RWPE2 (cell line): ENCODE data around the gene HOXC10.

Experiments
- ATAC-seq: fragments of 200-7000 bp; cut with Tn5 transposase; 3 replicates; pipeline ENCODE4 v1.9.1; 2021; ENCODE audit warnings: low read depth
- DNase-seq: peaks from one replicate; pipeline ENCODE4 v3.0.0-alpha.2; 2020; ENCODE audit warnings: low spot score
- H3K27ac ChIP-seq: fragments of 450-650 bp; 2 replicates; pipeline ENCODE4 v1.5.1; 2017; ENCODE audit warnings: mild to moderate bottlenecking; ENCODE audit not compliant: poor library complexity, severe bottlenecking
- H3K27me3 ChIP-seq: fragments of 250-450 bp; sonication (Bioruptor Pico); 2 replicates; pipeline ENCODE4 v1.5.1; 2021; ENCODE audit warnings: mild to moderate bottlenecking, moderate library complexity; ENCODE audit not compliant: insufficient read depth, poor library complexity, severe bottlenecking
- H3K36me3 ChIP-seq: fragments of 250-450 bp; sonication (Bioruptor Pico); 2 replicates; pipeline ENCODE4 v1.5.1; 2020; ENCODE audit warnings: low read depth, mild to moderate bottlenecking, moderate library complexity
- H3K4me1 ChIP-seq: fragments of 250-450 bp; sonication (Bioruptor Pico); 2 replicates; pipeline ENCODE4 v1.5.1; 2021; ENCODE audit warnings: mild to moderate bottlenecking, moderate library complexity; ENCODE audit not compliant: insufficient read depth, poor library complexity, severe bottlenecking
- H3K4me3 ChIP-seq: fragments of 250-450 bp; sonication (Bioruptor Pico); 2 replicates; pipeline ENCODE4 v1.5.1; 2021; ENCODE audit warnings: mild to moderate bottlenecking, moderate library complexity; ENCODE audit not compliant: severe bottlenecking
- H3K9me3 ChIP-seq: fragments of 250-450 bp; sonication (Bioruptor Pico); 2 replicates; pipeline ENCODE4 v1.5.1; 2021; ENCODE audit warnings: mild to moderate bottlenecking, moderate library complexity; ENCODE audit not compliant: severe bottlenecking
- TF ChIP-seq, protein P1 (sequence below): fragments of 450-650 bp; IDR thresholded peaks from one replicate; pipeline ENCODE4 v1.5.1; 2017; ENCODE audit warnings: mild to moderate bottlenecking, moderate library complexity; ENCODE audit not compliant: poor library complexity, severe bottlenecking

HOXC10 gene

DNA sequence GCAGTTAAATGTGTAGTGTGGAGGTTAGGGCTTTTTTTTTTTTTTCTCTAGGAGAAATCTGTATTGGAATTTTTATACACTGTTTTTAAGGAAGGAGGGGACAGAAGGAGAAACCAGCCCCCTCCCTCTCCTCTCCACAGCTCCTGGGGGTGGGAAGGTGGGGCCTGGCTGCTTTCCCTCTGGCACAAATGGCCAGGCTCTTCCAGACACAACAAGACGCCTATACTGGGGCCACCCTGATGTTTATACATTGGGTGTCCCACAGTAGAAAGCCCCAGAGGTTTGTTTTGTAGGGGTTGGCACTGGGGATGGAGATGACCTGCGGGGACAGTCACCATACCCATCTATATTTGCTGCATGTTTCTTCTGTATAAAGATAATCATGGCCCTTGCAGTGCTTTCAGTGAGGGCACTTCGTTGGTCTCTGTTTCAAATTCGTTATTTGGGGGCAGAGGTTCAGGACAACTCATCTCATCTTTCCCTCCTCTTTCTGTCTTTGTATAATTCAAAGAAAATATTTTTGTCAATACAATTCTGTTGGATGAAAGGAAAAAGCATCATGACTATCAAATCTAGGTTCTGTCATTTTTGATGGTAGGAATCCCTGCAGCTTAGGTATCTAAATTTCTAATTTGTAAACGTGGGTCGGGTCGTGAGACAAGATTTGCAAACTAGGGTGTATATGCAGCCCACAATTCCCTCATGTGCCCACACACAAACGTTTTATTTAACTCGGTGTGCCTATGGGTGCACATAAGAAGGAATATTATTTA lies 7.9 kb upstream of the HOXC10 start:
- DNase-seq (no peak), ATAC-seq (no peak)
- H3K4me1 ChIP-seq = peaks cover 6% of the 10 kb centered on the region
- TF ChIP-seq, protein P1, sequence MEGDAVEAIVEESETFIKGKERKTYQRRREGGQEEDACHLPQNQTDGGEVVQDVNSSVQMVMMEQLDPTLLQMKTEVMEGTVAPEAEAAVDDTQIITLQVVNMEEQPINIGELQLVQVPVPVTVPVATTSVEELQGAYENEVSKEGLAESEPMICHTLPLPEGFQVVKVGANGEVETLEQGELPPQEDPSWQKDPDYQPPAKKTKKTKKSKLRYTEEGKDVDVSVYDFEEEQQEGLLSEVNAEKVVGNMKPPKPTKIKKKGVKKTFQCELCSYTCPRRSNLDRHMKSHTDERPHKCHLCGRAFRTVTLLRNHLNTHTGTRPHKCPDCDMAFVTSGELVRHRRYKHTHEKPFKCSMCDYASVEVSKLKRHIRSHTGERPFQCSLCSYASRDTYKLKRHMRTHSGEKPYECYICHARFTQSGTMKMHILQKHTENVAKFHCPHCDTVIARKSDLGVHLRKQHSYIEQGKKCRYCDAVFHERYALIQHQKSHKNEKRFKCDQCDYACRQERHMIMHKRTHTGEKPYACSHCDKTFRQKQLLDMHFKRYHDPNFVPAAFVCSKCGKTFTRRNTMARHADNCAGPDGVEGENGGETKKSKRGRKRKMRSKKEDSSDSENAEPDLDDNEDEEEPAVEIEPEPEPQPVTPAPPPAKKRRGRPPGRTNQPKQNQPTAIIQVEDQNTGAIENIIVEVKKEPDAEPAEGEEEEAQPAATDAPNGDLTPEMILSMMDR = no peak
- no peak overlapping the region for H3K27ac ChIP-seq
- H3K9me3 ChIP-seq = no peaks in the 10 kb centered on the region
- no peaks in the 10 kb centered on the region for H3K36me3 ChIP-seq
- no peak overlapping the region for H3K4me3 ChIP-seq
- peaks cover 89% of the 10 kb centered on the region for H3K27me3 ChIP-seq

DNA sequence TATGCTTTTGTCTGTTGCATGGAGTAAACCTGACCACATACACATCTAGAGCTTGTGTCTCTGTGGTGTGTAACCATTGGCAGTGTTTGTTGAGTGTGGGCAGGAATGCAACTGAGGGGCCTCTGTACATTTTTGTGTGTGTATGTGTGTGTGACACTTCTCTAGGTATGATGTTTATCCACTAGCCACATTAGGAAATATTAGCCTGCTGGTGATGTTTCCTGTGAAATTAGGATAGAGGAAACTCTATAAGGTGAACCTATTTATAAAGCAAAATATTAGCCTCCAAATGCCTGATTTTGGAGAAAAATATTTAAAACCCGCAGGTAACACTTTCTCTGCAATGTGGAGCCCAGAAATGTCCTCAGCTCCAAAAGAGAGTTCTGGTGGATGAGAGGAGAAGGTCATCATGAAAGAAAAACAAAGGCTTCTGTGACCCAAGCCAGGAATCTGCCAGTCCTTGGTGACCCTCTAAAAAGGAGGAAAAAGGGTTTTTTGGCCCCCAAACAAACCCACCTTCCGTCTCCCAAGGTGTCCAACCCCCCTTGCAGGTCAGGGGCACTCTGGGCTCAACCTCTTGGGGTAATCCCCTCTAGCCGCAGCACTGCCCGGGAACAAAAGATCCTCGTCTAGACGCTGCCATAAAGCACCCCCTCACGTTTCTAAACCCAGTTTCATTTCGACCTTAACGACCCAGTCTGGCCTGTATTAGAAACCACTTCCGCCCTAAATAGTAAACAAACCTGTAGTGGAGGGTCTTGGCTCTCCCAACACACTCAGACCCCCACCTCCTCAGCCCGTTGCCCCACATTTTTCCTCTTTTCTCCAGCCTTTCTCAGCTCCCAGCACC lies 7.1 kb upstream of the HOXC10 start:
- peaks cover 89% of the 10 kb centered on the region for H3K27me3 ChIP-seq
- no peak overlapping the region for H3K27ac ChIP-seq
- no peaks in the 10 kb centered on the region for H3K36me3 ChIP-seq
- H3K4me3 ChIP-seq = no peak overlapping the region
- ATAC-seq (no peak), DNase-seq (no peak)
- H3K4me1 ChIP-seq = peaks cover 6% of the 10 kb centered on the region
- no peaks in the 10 kb centered on the region for H3K9me3 ChIP-seq
- TF ChIP-seq, protein P1 = no peak

DNA sequence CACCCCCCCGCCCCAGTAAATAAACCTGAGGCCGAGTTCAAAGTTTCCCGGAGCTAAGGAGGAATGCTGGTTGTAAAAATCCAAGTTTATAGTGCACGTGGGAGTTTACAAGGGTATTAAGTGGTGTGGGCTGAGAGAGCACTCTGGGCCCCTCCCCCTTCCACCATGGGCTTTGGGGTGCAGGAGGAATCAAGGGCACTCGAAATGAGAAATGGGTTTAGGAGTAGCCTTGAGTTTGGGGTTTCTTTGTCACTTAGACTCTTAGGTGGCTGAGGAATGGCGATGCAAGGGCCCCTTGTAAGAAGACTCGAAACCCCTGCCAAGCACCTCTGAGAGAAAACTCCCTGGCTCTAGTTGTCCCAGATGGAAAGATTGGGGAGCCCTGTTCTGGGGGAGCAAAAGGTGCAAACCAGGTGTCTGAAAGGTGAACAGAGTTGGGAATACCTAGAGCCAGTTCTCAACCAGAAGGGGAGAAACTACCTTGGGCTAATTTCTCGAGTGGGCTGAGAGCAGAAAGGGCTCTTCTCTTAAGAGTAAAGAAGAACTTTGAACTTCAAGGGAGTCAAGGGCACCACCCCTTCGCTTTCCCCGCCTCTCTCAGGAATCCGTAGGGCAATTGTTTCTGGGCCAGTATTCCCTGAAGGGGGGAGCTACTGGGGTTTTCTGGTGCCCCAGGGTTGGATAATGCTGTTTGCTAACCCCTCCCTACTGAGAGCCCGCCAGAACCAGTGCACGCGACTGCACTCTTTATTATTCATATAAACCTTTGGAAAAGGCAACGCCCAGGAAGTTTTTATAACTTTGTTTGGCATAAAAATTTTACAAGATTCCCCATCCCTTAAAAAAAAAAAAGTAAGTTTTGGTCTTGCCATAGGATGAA lies 6.2 kb upstream of the HOXC10 start:
- DNase-seq (no peak), ATAC-seq (peak; percentile 32; the same call in 1 of the 3 replicates)
- peaks cover 6% of the 10 kb centered on the region for H3K4me1 ChIP-seq
- TF ChIP-seq, protein P1 = no peak
- no peaks in the 10 kb centered on the region for H3K36me3 ChIP-seq
- no peak overlapping the region for H3K4me3 ChIP-seq
- H3K9me3 ChIP-seq = no peaks in the 10 kb centered on the region
- H3K27me3 ChIP-seq = peaks cover 89% of the 10 kb centered on the region
- no peak overlapping the region for H3K27ac ChIP-seq

- no peaks in the 10 kb centered on the region for H3K9me3 ChIP-seq
- H3K27ac ChIP-seq = no peak overlapping the region
- TF ChIP-seq, protein P1 = no peak
- ATAC-seq (no peak), DNase-seq (no peak)
- H3K4me1 ChIP-seq = peaks cover 6% of the 10 kb centered on the region
- no peak overlapping the region for H3K4me3 ChIP-seq
- H3K36me3 ChIP-seq = no peaks in the 10 kb centered on the region
- H3K27me3 ChIP-seq = peaks cover 84% of the 10 kb centered on the region
These were observed 4.7 kb upstream of the HOXC10 start for GRCh38 chr12:53980104-53980801.
